HepG2 (cell line): ENCODE data around the gene PSMD2. TPM values are rescaled to one million over a fixed set of nuclear protein-coding genes. Genes with fewer than 3 reads are reported as not detected.

Experiments used
- ATAC-seq: fragments of 200-7000 bp; cut with Tn5 transposase; 3 replicates; pipeline ENCODE4 v1.9.1; 2020; ENCODE audit warnings: mild to moderate bottlenecking, moderate library complexity
- BruUV-seq: library from RNA; stranded (reverse); fragments of 400-500 nt; replicated peaks from 2 replicates; lab custom pipeline; 2021; lab: Mats Ljungman, UMichigan
- CTCF ChIA-PET: fragments of 300-600 bp; formaldehyde crosslinking; extraction: SDS; loops from one replicate; lab custom pipeline; 2021; ENCODE audit warnings: low total read pairs, inconsistent platforms, low intra/inter-chr PET ratio; lab: Yijun Ruan, JAX
- POLR2A ChIA-PET: fragments of 350-600 bp; sonication (Branson Sonifier 250); formaldehyde crosslinking; loops from one replicate; lab custom pipeline; 2020; ENCODE audit warnings: antibody characterized with exemption, inconsistent platforms; lab: Yijun Ruan, JAX
- DNase-seq: peaks from one replicate; pipeline ENCODE4 v3.0.0-alpha.2; 2015; ENCODE audit warnings: low spot score
- FAIRE-seq: peaks from 3 replicates; lab custom pipeline; 2011; peaks lifted over from hg19 to GRCh38; lab: Jason Lieb, UNC
- H2AFZ ChIP-seq: one replicate; pipeline ENCODE4 v1.6.1; 2011; ENCODE audit warnings: low read length, inconsistent platforms
- H3K27ac ChIP-seq: fragments of 300-600 bp; 3 replicates; pipeline ENCODE4 v1.8.0; 2011; ENCODE audit warnings: mixed run types, mild to moderate bottlenecking, mixed read lengths, low read length, inconsistent platforms; ENCODE audit not compliant: insufficient read depth; ENCODE audit errors: extremely low read length
- H3K27me3 ChIP-seq, 2 experiments: fragments of 200-600 bp in 1 of 2; 2 replicates in 1 of 2; 3 replicates in 1 of 2; pipeline versions ENCODE4 v1.6.0 to v1.8.0; 2011; ENCODE audit warnings: low read length in 2 of 2, mild to moderate bottlenecking in 2 of 2, moderate library complexity in 2 of 2, inconsistent platforms in 1 of 2; ENCODE audit not compliant: insufficient read depth in 2 of 2, control insufficient read depth in 1 of 2
- H3K36me3 ChIP-seq, 2 experiments: fragments of 200-600 bp in 1 of 2; replicated peaks in 1 of 2; 2 replicates in 1 of 2; 3 replicates in 1 of 2; pipeline versions ENCODE4 v1.5.1 to v1.8.0; 2011; ENCODE audit warnings: low read length in 2 of 2, inconsistent platforms in 1 of 2; ENCODE audit not compliant: insufficient read depth in 2 of 2, control insufficient read depth in 1 of 2
- H3K4me1 ChIP-seq: 2 replicates; pipeline ENCODE4 v1.5.1; 2012; ENCODE audit warnings: low read length, inconsistent platforms; ENCODE audit not compliant: insufficient read depth
- H3K4me2 ChIP-seq: 2 replicates; pipeline ENCODE4 v1.6.0; 2011; ENCODE audit warnings: low read depth, low read length, inconsistent platforms
- H3K4me3 ChIP-seq, 3 experiments: fragments of 200-600 bp in 1 of 3; sonication (generic), shearing (Covaris generic) in 1 of 3; replicated peaks in 1 of 3; 2 replicates each; pipeline ENCODE4 v1.5.1; 2011 to 2016; ENCODE audit warnings: low read length in 3 of 3, inconsistent platforms in 2 of 3, low read depth in 2 of 3, mild to moderate bottlenecking in 2 of 3, control low read depth in 1 of 3, mixed read lengths in 1 of 3; ENCODE audit not compliant: insufficient read depth in 1 of 3
- H3K79me2 ChIP-seq: one replicate; pipeline ENCODE4 v1.6.1; 2011; ENCODE audit warnings: low read length, inconsistent platforms; ENCODE audit not compliant: insufficient read depth
- H3K9ac ChIP-seq: 2 replicates; pipeline ENCODE4 v1.6.0; 2011; ENCODE audit warnings: mild to moderate bottlenecking, low read depth, low read length, inconsistent platforms; ENCODE audit not compliant: insufficient read depth
- H3K9me3 ChIP-seq: 2 replicates; pipeline ENCODE4 v1.5.1; 2012; ENCODE audit warnings: mild to moderate bottlenecking, low read length
- H4K20me1 ChIP-seq: 2 replicates; pipeline ENCODE4 v1.6.0; 2011; ENCODE audit warnings: inconsistent platforms, mild to moderate bottlenecking, low read length, moderate library complexity; ENCODE audit not compliant: insufficient read depth
- CHCHD3 ChIP-seq: sonication (generic); formaldehyde crosslinking; IDR thresholded peaks from 2 replicates; pipeline ENCODE4 v1.8.0; 2022; ENCODE audit warnings: mild to moderate bottlenecking, missing genetic modification reagents, moderate library complexity
- ELF4 ChIP-seq: sonication (generic); formaldehyde crosslinking; IDR thresholded peaks from 2 replicates; pipeline ENCODE4 v1.5.0; 2020; ENCODE audit warnings: missing genetic modification reagents, mild to moderate bottlenecking, moderate library complexity, borderline replicate concordance
- GZF1 ChIP-seq: sonication (generic); formaldehyde crosslinking; IDR thresholded peaks from 2 replicates; pipeline ENCODE4 v1.5.1; 2020; ENCODE audit warnings: mild to moderate bottlenecking, missing genetic modification reagents
- HOXA3 ChIP-seq: sonication (generic); formaldehyde crosslinking; IDR thresholded peaks from 2 replicates; pipeline ENCODE4 v1.5.0; 2020; ENCODE audit warnings: missing genetic modification reagents
- MAF1 ChIP-seq: sonication (generic); formaldehyde crosslinking; IDR thresholded peaks from 2 replicates; pipeline ENCODE4 v1.5.0; 2020; ENCODE audit warnings: missing genetic modification reagents, borderline replicate concordance
- MIXL1 ChIP-seq: IDR thresholded peaks from 2 replicates; pipeline ENCODE4 v1.6.1; 2016
- MTF1 ChIP-seq: sonication (generic); formaldehyde crosslinking; IDR thresholded peaks from 2 replicates; pipeline ENCODE4 v1.5.0; 2020; ENCODE audit warnings: missing genetic modification reagents
- RARG ChIP-seq: sonication (generic); formaldehyde crosslinking; IDR thresholded peaks from 2 replicates; pipeline ENCODE4 v1.4.0; 2020; ENCODE audit warnings: low read depth, mild to moderate bottlenecking, missing genetic modification reagents
- THAP11 ChIP-seq: IDR thresholded peaks from 2 replicates; pipeline ENCODE4 v1.6.1; 2016; ENCODE audit warnings: missing biosample characterization, missing genetic modification reagents
- ZFP37 ChIP-seq: sonication (generic); formaldehyde crosslinking; IDR thresholded peaks from 2 replicates; pipeline ENCODE4 v1.4.0; 2020; ENCODE audit warnings: missing genetic modification reagents, borderline replicate concordance
- ZNF160 ChIP-seq: sonication (generic); formaldehyde crosslinking; IDR thresholded peaks from 2 replicates; pipeline ENCODE4 v1.8.0; 2022; ENCODE audit warnings: mild to moderate bottlenecking, inconsistent platforms, missing genetic modification reagents
- ZNF235 ChIP-seq: sonication (generic); formaldehyde crosslinking; IDR thresholded peaks from 2 replicates; pipeline ENCODE4 v1.8.1; 2023; ENCODE audit warnings: mild to moderate bottlenecking, missing genetic modification reagents, borderline replicate concordance
- ZNF256 ChIP-seq: sonication (generic); formaldehyde crosslinking; conservative IDR thresholded peaks from 2 replicates; pipeline ENCODE4 v1.4.0; 2020; ENCODE audit warnings: missing genetic modification reagents
- ZNF282 ChIP-seq: fragments of 450-650 bp; IDR thresholded peaks from 2 replicates; pipeline ENCODE4 v1.6.1; 2018; ENCODE audit not compliant: partially characterized antibody
- ZNF3 ChIP-seq: IDR thresholded peaks from 2 replicates; pipeline ENCODE4 v1.7.0; 2017; ENCODE audit warnings: inconsistent platforms
- ZNF382 ChIP-seq: sonication (generic); formaldehyde crosslinking; IDR thresholded peaks from 2 replicates; pipeline ENCODE4 v1.5.0; 2020; ENCODE audit warnings: missing genetic modification reagents, mild to moderate bottlenecking, borderline replicate concordance
- ZNF546 ChIP-seq: sonication (generic); formaldehyde crosslinking; conservative IDR thresholded peaks from 2 replicates; pipeline ENCODE4 v1.8.1; 2023; ENCODE audit warnings: mild to moderate bottlenecking, missing genetic modification reagents
- ZNF563 ChIP-seq: sonication (generic); formaldehyde crosslinking; IDR thresholded peaks from 2 replicates; pipeline ENCODE4 v1.8.0; 2022; ENCODE audit warnings: mild to moderate bottlenecking, moderate library complexity, missing genetic modification reagents
- ZNF75D ChIP-seq: sonication (generic); formaldehyde crosslinking; IDR thresholded peaks from 2 replicates; pipeline ENCODE4 v1.8.1; 2023; ENCODE audit warnings: missing genetic modification reagents, mild to moderate bottlenecking, borderline replicate concordance
- ZNF841 ChIP-seq: sonication (generic); formaldehyde crosslinking; IDR thresholded peaks from 2 replicates; pipeline ENCODE4 v1.8.1; 2023; ENCODE audit warnings: missing genetic modification reagents, borderline replicate concordance
- ZSCAN20 ChIP-seq: sonication (generic); formaldehyde crosslinking; IDR thresholded peaks from 2 replicates; pipeline ENCODE4 v1.4.0; 2020; ENCODE audit warnings: missing genetic modification reagents, mild to moderate bottlenecking, borderline replicate concordance
- WGBS: methylation state at CpG from one replicate; pipeline ENCODE4 v1.1.6; 2017; ENCODE audit warnings: low lambda C conversion rate; 5-methylcytosine and 5-hydroxymethylcytosine counted together
- in situ Hi-C: cut with HindIII; loops from 2 replicates; pipeline ENCODE4 v1.10.0; 2017; ENCODE audit warnings: low pct_unique_long_range_greater_than_20kb; ENCODE audit not compliant: extremely low pct_ligation_motif_present
- intact Hi-C: fragments of 100-400 bp; cut with micrococcal nuclease; formaldehyde crosslinking; loops from one replicate; pipeline ENCODE4 v1.10.0; 2022; ENCODE audit not compliant: unreplicated experiment
- polyA plus RNA-seq, 8 experiments: library from polyadenylated mRNA; depleted of rRNA in 3 of 8; stranded (reverse) in 7 of 8; unstranded in 1 of 8; fragments of >200 nt; fragmentation: Illumina TruSeq in 4 of 8; extraction: Trizol in 4 of 8; gene quantifications; 2 replicates each; pipeline versions ENCODE4 v1.2.1 to v1.2.3, GENCODE V29; 2011 to 2016; ENCODE audit warnings: low read depth in 4 of 8, missing spikeins in 1 of 8, mixed read lengths in 1 of 8; ENCODE audit not compliant: insufficient read depth in 1 of 8
- total RNA-seq, 5 experiments: library from RNA; depleted of rRNA; stranded (reverse); fragments of >200 nt; fragmentation: Illumina TruSeq; extraction: Trizol; gene quantifications; 2 replicates each; pipeline ENCODE4 v1.2.3, GENCODE V29; 2016; ENCODE audit warnings: low read depth in 1 of 5
- TF ChIP-seq, protein P1 (sequence below): sonication (generic); formaldehyde crosslinking; IDR thresholded peaks from 2 replicates; pipeline ENCODE4 v1.4.0; 2020; ENCODE audit warnings: missing genetic modification reagents
- TF ChIP-seq, protein P2 (sequence below): fragments of 450-650 bp; IDR thresholded peaks from 2 replicates; pipeline ENCODE4 v1.6.1; 2016
- TF ChIP-seq, protein P3 (sequence below): sonication (generic); formaldehyde crosslinking; IDR thresholded peaks from 2 replicates; pipeline ENCODE4 v1.4.0; 2020; ENCODE audit warnings: missing genetic modification reagents

Gene PSMD2
- total and polyA plus RNA-seq, 2 of the 13 experiments (the other 11 are each of a cell fraction or from before 2014, with no cell fraction given), result 125 to 200 TPM

DNA sequence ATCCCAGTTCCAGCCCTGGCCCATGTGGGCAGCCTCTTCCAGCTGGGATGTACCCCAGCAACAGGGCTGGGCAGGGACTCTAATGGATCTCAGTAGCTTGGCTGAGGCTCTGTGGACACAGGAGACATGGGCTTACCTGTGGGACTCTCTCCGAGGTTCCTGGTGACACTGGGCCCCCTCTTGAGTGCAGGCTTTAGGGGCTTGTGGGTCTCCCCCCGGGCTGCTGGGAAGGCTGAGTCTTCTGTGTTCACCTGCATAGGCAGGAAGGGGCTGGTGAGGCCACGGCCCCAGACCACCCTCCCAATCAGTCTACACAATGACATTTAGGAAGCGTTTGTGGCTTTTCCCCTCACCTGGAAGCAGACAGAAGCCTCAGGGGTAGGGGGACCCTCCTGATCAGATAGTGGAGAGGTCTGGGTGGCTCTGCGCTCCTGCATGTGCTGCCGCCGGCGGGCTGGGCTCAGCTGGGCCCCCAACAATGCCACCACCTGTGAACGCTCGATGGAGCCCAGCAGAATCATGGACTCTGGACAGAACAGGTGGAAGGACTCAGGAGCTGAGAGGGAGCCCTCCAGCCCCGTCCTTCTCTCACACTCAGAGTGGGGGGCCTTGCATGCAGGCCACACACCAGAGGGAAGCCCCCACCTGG, 54.0 kb downstream of the PSMD2 start (continued):
- TF ChIP-seq ZNF75D (no peak), MTF1 (CRISPR knock-in tag) (no peak), ZFP37 (CRISPR knock-in tag) (no peak), ZNF282 (no peak), GZF1 (CRISPR knock-in tag) (no peak), CHCHD3 (no peak), ZSCAN20 (CRISPR knock-in tag) (no peak), ELF4 (no peak)
- TF ChIP-seq, all 625 proteins: peak for 0

DNA sequence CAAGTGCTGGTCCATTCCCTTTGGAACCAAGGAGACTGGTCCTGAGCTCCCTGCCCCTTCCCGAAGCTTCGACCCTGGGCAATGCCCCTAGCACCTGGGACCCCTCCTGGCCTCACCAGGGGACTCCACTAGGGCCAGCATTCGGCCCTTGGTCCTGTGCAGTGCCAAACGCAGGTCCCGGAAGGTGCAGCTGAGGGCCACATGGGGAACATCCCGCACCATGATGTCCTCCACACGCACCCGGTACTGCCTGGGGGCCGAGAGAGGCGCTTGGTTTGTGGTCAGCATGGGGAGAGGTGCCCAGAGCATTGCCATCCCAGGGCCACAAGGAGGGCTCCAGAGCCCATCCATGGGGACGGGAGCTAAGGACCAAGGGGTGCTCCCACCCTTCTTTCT, 54.5 kb downstream of the PSMD2 start:
- Histone ChIP-seq H2AFZ (no peak overlapping the region), H3K9me3 (no peaks in the 10 kb centered on the region), H3K4me1 (peaks cover 23% of the 10 kb centered on the region), H3K4me2 (no peak overlapping the region), H3K4me3 (no peak overlapping the region), H3K27me3 (no peaks in the 10 kb centered on the region), H3K79me2 (no peaks in the 10 kb centered on the region), H3K27ac (no peak overlapping the region), H3K36me3 (peaks cover 15 to 58% of the 10 kb centered on the region in 2 experiments; a peak in 4 of 5 replicates), H4K20me1 (no peaks in the 10 kb centered on the region), H3K9ac (no peak overlapping the region)
- DNase-seq, result no peak
- no peak for FAIRE-seq
- no peak for ATAC-seq
- ChIA-PET CTCF (interaction anchor here (1.6 to 2.1 kb wide), 2 partner anchors 18 to 190 kb away, joined by 5 to 7 read pairs; no protein-coding TSS in a partner anchor), POLR2A (interaction anchor here (1.3 kb wide), 1 partner anchor 9 kb away, joined by 5 read pairs; no protein-coding TSS in a partner anchor)
- no TSS peak for BruUV-seq
- no CpG with 5 or more reads among the region's 11 CpGs for WGBS
- in situ Hi-C loops (loop anchor here (5.0 kb wide), 1 partner anchor 189 kb away; no protein-coding TSS in a partner anchor), intact Hi-C loops (no loop called here)
- TF ChIP-seq THAP11 (no peak), ZNF841 (CRISPR knock-in tag) (no peak), RARG (CRISPR knock-in tag) (no peak), MIXL1 (CRISPR knock-in tag) (no peak), ZNF160 (CRISPR knock-in tag) (no peak), ZNF563 (CRISPR knock-in tag) (no peak), ZNF546 (CRISPR knock-in tag) (no peak), ZNF235 (CRISPR knock-in tag) (no peak), ZNF382 (no peak), HOXA3 (no peak), ZNF3 (CRISPR knock-in tag) (no peak), MAF1 (CRISPR knock-in tag) (no peak), ZNF256 (CRISPR knock-in tag) (no peak)
- TF ChIP-seq, protein P1, sequence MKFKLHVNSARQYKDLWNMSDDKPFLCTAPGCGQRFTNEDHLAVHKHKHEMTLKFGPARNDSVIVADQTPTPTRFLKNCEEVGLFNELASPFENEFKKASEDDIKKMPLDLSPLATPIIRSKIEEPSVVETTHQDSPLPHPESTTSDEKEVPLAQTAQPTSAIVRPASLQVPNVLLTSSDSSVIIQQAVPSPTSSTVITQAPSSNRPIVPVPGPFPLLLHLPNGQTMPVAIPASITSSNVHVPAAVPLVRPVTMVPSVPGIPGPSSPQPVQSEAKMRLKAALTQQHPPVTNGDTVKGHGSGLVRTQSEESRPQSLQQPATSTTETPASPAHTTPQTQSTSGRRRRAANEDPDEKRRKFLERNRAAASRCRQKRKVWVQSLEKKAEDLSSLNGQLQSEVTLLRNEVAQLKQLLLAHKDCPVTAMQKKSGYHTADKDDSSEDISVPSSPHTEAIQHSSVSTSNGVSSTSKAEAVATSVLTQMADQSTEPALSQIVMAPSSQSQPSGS (CRISPR knock-in tag), result no peak
- TF ChIP-seq, protein P2, sequence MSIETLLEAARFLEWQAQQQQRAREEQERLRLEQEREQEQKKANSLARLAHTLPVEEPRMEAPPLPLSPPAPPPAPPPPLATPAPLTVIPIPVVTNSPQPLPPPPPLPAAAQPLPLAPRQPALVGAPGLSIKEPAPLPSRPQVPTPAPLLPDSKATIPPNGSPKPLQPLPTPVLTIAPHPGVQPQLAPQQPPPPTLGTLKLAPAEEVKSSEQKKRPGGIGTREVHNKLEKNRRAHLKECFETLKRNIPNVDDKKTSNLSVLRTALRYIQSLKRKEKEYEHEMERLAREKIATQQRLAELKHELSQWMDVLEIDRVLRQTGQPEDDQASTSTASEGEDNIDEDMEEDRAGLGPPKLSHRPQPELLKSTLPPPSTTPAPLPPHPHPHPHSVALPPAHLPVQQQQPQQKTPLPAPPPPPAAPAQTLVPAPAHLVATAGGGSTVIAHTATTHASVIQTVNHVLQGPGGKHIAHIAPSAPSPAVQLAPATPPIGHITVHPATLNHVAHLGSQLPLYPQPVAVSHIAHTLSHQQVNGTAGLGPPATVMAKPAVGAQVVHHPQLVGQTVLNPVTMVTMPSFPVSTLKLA, result no peak
- TF ChIP-seq, protein P3, sequence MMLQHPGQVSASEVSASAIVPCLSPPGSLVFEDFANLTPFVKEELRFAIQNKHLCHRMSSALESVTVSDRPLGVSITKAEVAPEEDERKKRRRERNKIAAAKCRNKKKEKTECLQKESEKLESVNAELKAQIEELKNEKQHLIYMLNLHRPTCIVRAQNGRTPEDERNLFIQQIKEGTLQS (CRISPR knock-in tag), result no peak
